Measurements from ENCODE around the gene CACNA1A. TPM values are rescaled to one million over a fixed set of nuclear protein-coding genes. Genes with fewer than 3 reads are reported as not detected.
A peak's percentile ranks its signal among the peaks of the same experiment; 100 is the strongest.

The CACNA1A gene
- total RNA-seq, 6 experiments from 2014 or later, result 0.11 TPM; not detected in 5

GRCh38 chr19:13220847-13221246 is 285.4 kb downstream of the CACNA1A start:
- Histone ChIP-seq H3K27ac (no peak overlapping the region), H3K9me3 (no peaks in the 10 kb centered on the region), H3K27me3 (no peaks in the 10 kb centered on the region), H3K4me1 (peaks cover 0 to 6% (median 0%) of the 10 kb centered on the region in 4 donors), H3K36me3 (no peaks in the 10 kb centered on the region), H3K4me3 (no peak overlapping the region)
- no peak for DNase-seq
- 48% methylated on average over 2 of the region's 2 CpGs for WGBS (ENCODE audit: insufficient coverage, low coverage, low lambda C conversion rate, missing lambda C conversion rate)
- ATAC-seq, result no peak
- TF ChIP-seq, protein P1, sequence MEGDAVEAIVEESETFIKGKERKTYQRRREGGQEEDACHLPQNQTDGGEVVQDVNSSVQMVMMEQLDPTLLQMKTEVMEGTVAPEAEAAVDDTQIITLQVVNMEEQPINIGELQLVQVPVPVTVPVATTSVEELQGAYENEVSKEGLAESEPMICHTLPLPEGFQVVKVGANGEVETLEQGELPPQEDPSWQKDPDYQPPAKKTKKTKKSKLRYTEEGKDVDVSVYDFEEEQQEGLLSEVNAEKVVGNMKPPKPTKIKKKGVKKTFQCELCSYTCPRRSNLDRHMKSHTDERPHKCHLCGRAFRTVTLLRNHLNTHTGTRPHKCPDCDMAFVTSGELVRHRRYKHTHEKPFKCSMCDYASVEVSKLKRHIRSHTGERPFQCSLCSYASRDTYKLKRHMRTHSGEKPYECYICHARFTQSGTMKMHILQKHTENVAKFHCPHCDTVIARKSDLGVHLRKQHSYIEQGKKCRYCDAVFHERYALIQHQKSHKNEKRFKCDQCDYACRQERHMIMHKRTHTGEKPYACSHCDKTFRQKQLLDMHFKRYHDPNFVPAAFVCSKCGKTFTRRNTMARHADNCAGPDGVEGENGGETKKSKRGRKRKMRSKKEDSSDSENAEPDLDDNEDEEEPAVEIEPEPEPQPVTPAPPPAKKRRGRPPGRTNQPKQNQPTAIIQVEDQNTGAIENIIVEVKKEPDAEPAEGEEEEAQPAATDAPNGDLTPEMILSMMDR (IDR thresholded peaks at IDR 0.05), result no peak
- TF ChIP-seq POLR2A (IDR thresholded peaks at IDR 0.05), result no peak
- intact Hi-C loops (cut with DNase I), result no loop called here

- H3K27ac ChIP-seq, result no peak overlapping the region
- no peak for TF ChIP-seq POLR2A (IDR thresholded peaks at IDR 0.05)
- TF ChIP-seq, protein P1 (IDR thresholded peaks at IDR 0.05), result no peak
These were observed 290.5 kb downstream of the CACNA1A start for GRCh38 chr19:13215572-13216380.

DNA sequence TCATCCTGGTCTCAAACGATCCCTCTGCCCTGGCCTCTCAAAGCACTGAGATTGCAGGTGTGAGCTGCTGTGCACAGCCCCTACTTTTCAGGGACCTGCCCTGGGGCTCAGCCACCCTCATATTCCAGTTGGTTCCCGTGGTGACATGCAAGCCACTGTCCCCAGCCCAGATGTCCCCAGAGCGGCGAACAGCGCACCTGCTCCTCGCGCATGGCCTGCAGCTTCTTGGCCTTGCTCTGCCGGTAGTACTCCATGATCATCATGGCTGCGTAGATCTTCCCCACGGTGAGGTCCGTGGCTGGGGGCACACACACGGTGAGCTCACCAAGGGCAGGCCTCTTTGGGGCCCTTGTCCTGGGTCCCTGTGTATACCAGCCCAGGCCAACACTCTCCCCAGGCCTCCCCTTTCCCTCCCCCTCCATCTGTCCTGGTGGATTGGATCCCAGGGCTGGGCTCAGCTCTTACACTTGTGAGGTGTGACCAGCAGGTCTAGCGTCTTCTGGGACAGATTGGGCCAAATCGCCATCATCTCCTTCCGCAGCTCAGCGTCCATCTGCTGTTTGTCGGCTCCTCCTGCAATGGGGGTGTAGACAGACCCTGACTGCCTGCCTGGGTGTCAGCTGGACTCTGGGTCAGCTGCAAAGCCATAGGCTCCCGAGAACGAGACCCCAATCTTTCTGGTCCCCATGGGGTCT is 292.1 kb downstream of the CACNA1A start:
- TF ChIP-seq, protein P1 (IDR thresholded peaks at IDR 0.05), result no peak
- TF ChIP-seq POLR2A (IDR thresholded peaks at IDR 0.05), result no peak
- Histone ChIP-seq H3K27ac (no peak overlapping the region), H3K36me3 (no peaks in the 10 kb centered on the region), H3K4me3 (no peak overlapping the region), H3K9me3 (no peaks in the 10 kb centered on the region), H3K27me3 (no peaks in the 10 kb centered on the region), H3K4me1 (peaks cover 0 to 2% (median 0%) of the 10 kb centered on the region in 4 donors)
- ATAC-seq, result no peak
- no peak for DNase-seq
- 83% methylated on average over 1 of the region's 19 CpGs for WGBS (ENCODE audit: insufficient coverage, low coverage, low lambda C conversion rate, missing lambda C conversion rate)
- intact Hi-C loops (cut with DNase I), result no loop called here

More at GRCh38 chr19:13215572-13216380, 290.5 kb downstream of the CACNA1A start:
- no peaks in the 10 kb centered on the region for H3K27me3 ChIP-seq
- DNase-seq (no peak), ATAC-seq (no peak)
- H3K4me3 ChIP-seq, result no peak overlapping the region
- intact Hi-C loops (cut with DNase I), result no loop called here
- H3K9me3 ChIP-seq, result no peaks in the 10 kb centered on the region
- peaks cover 0 to 6% (median 0%) of the 10 kb centered on the region in 4 donors for H3K4me1 ChIP-seq
- 61% methylated on average over 17 of the region's 19 CpGs for WGBS (ENCODE audit: insufficient coverage, low coverage, low lambda C conversion rate, missing lambda C conversion rate)
- H3K36me3 ChIP-seq, result no peaks in the 10 kb centered on the region

DNA sequence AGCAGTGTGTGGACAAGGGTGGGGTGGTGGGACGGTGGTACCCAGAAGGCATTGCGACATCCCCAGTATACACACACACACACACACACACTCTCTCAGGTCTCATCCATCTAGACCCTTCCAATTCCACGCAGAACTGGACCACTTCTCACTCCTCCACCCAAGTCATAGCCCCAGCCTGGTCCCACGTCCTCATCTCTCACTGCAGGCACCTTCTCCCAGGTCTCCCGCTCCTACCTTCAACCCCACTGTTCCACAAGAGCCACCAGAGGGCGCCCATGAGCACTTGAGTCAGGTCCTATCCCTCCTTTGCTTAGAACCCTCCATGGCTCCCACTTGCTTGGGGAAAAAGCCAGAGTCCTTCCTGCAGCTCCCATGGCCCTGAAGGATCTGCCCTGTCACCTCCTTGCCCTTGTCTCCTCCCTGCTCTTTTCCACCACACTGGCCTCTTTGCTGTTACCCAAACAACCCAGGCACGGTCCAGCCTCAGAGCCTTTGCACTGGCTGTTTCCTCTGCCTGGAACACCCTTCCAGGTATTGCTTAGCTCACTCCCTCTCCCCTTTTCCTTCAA is 293.4 kb downstream of the CACNA1A start:
- ATAC-seq (peak; percentile 39 to 72 (median 60)), DNase-seq (peak; percentile 67 to 76 (median 73))
- no peak for TF ChIP-seq POLR2A (IDR thresholded peaks at IDR 0.05)
- TF ChIP-seq, protein P1 (IDR thresholded peaks at IDR 0.05), result peak; percentile 37 to 57 (median 52)
- no peaks in the 10 kb centered on the region for H3K27me3 ChIP-seq
- H3K4me3 ChIP-seq, result no peak overlapping the region
- no peaks in the 10 kb centered on the region for H3K36me3 ChIP-seq
- WGBS (ENCODE audit: insufficient coverage, low coverage, low lambda C conversion rate, missing lambda C conversion rate), result 15% methylated on average over 3 of the region's 7 CpGs
- H3K9me3 ChIP-seq, result no peaks in the 10 kb centered on the region
- no peaks in the 10 kb centered on the region for H3K4me1 ChIP-seq
- intact Hi-C loops (cut with DNase I), result no loop called here
- H3K27ac ChIP-seq, result no peak overlapping the region
